ENCODE measurements around the gene LRP6.
"Not testable (repeated sequence)": the region's sequence is repeated elsewhere in the genome, so short reads cannot be mapped to it uniquely, and the experiment has no call there.

The LRP6 gene

GRCh38 chr12:12266873-12267741 is at the start of gene LRP6:
Gene LRP6 (minus strand): TSS chr12:12267044. CDS start chr12:12266735, 309 bp downstream.
- DNase-seq (ENCODE audit: low read depth), result peak; percentile 87

GRCh38 chr12:12315838-12316237 is 49.0 kb upstream of the LRP6 start:
- DNase-seq (ENCODE audit: low read depth), result no peak

GRCh38 chr12:12310695-12311094 is 43.9 kb upstream of the LRP6 start:
- DNase-seq (ENCODE audit: low read depth), result not testable (repeated sequence)

- DNase-seq (ENCODE audit: low read depth), result no peak
These were observed 38.9 kb upstream of the LRP6 start for GRCh38 chr12:12305568-12306300.

GRCh38 chr12:12302976-12303375 is 36.1 kb upstream of the LRP6 start:
- no peak for DNase-seq (ENCODE audit: low read depth)

- DNase-seq (ENCODE audit: low read depth), result no peak
These were observed 34.3 kb upstream of the LRP6 start for GRCh38 chr12:12301122-12301521.

- no peak for DNase-seq (ENCODE audit: low read depth)
These were observed 30.5 kb upstream of the LRP6 start for GRCh38 chr12:12297201-12297830.

- no peak for DNase-seq (ENCODE audit: low read depth)
These were observed 27.6 kb upstream of the LRP6 start for GRCh38 chr12:12294215-12295005.

- DNase-seq (ENCODE audit: low read depth), result no peak
These were observed 23.4 kb upstream of the LRP6 start for GRCh38 chr12:12290206-12290605.

- no peak for DNase-seq (ENCODE audit: low read depth)
These were observed 19.6 kb upstream of the LRP6 start for GRCh38 chr12:12286441-12286840.

GRCh38 chr12:12282761-12283425 is 16.0 kb upstream of the LRP6 start:
- DNase-seq (ENCODE audit: low read depth), result no peak

GRCh38 chr12:12282202-12282601 is 15.4 kb upstream of the LRP6 start:
- no peak for DNase-seq (ENCODE audit: low read depth)

- no peak for DNase-seq (ENCODE audit: low read depth)
These were observed 14.3 kb upstream of the LRP6 start for GRCh38 chr12:12281134-12281533.

GRCh38 chr12:12278899-12279298 is 12.1 kb upstream of the LRP6 start:
- no peak for DNase-seq (ENCODE audit: low read depth)

GRCh38 chr12:12275874-12276273 is 9.0 kb upstream of the LRP6 start:
- DNase-seq (ENCODE audit: low read depth), result no peak

- no peak for DNase-seq (ENCODE audit: low read depth)
These were observed 6.6 kb upstream of the LRP6 start for GRCh38 chr12:12273291-12273957.

- no peak for DNase-seq (ENCODE audit: low read depth)
These were observed 6.0 kb upstream of the LRP6 start for GRCh38 chr12:12272869-12273268.

GRCh38 chr12:12270226-12270625 is 3.4 kb upstream of the LRP6 start:
- DNase-seq (ENCODE audit: low read depth), result no peak

- no peak for DNase-seq (ENCODE audit: low read depth)
These were observed 927 bp upstream of the LRP6 start for GRCh38 chr12:12267742-12268200.

- DNase-seq (ENCODE audit: low read depth), result no peak
These were observed 413 bp downstream of the LRP6 start for GRCh38 chr12:12266389-12266872.
